DOHH2 (cell line): ENCODE data around the gene UAP1L1.

Experiments
- CTCF ChIP-seq: fragments of 200-600 bp; sonication (generic); IDR thresholded peaks from one replicate; pipeline ENCODE4 v1.5.1; 2014; ENCODE audit warnings: antibody characterized with exemption, mild to moderate bottlenecking, low read depth, low read length; ENCODE audit not compliant: poor library complexity, severe bottlenecking
- EZH2phosphoT487 ChIP-seq: fragments of 200-600 bp; sonication (generic); IDR thresholded peaks from 2 replicates; pipeline ENCODE4 v1.6.1; 2017; ENCODE audit warnings: borderline replicate concordance, mild to moderate bottlenecking, antibody characterized with exemption, low read length, moderate library complexity, mixed read lengths

- TF ChIP-seq CTCF = no peak
- TF ChIP-seq EZH2phosphoT487 = no peak
Observed at GRCh38 chr9:137079401-137079787, 2.1 kb downstream of the UAP1L1 start.
